A549 (cell line): ENCODE data around the gene DCAF11. TPM values are rescaled to one million over a fixed set of nuclear protein-coding genes. Genes with fewer than 3 reads are reported as not detected.

Source experiments
- ATAC-seq, 2 experiments: fragments of 200-7000 bp in 1 of 2; fragments of >200 bp in 1 of 2; cut with Nextera tagmentation in 1 of 2; cut with Tn5 transposase in 1 of 2; 3 replicates each; pipeline versions ENCODE4 v1.8.0 to v1.9.1; 2018 to 2020; ENCODE audit warnings: mild to moderate bottlenecking in 1 of 2, moderate library complexity in 1 of 2
- CTCF ChIA-PET: fragments of 300-600 bp; sonication (Branson Sonifier 250); formaldehyde crosslinking; extraction: SDS; loops from one replicate; lab custom pipeline; 2021; ENCODE audit warnings: antibody characterized with exemption, inconsistent platforms; lab: Yijun Ruan, JAX
- POLR2A ChIA-PET: fragments of 350-600 bp; formaldehyde crosslinking; extraction: SDS; loops from one replicate; lab custom pipeline; 2021; ENCODE audit warnings: antibody characterized with exemption, inconsistent platforms; lab: Yijun Ruan, JAX
- DNase-seq, 2 experiments: peaks; one replicate each; pipeline versions ENCODE4 v3.0.0 to v3.0.0-alpha.2; 2011 to 2016; ENCODE audit warnings: low read depth in 1 of 2, low spot score in 1 of 2
- FAIRE-seq: peaks from 2 replicates; lab custom pipeline; 2011; peaks lifted over from hg19 to GRCh38; lab: Jason Lieb, UNC
- H3K27ac ChIP-seq, 2 experiments: fragments of >200 bp; sonication (Bioruptor Twin); formaldehyde crosslinking; 3 replicates each; pipeline ENCODE4 v1.5.1; 2016 to 2017
- H3K4me1 ChIP-seq: fragments of >200 bp; sonication (Bioruptor Twin); formaldehyde crosslinking; 3 replicates; pipeline ENCODE4 v1.6.1; 2016
- H3K4me2 ChIP-seq: fragments of >200 bp; sonication (Bioruptor Twin); formaldehyde crosslinking; 3 replicates; pipeline ENCODE4 v1.6.1; 2016
- H3K4me3 ChIP-seq: fragments of >200 bp; sonication (Bioruptor Twin); formaldehyde crosslinking; 3 replicates; pipeline ENCODE4 v1.5.1; 2016
- H3K9me3 ChIP-seq: fragments of >200 bp; sonication (Bioruptor Twin); formaldehyde crosslinking; 3 replicates; pipeline ENCODE4 v1.6.1; 2016
- ATOH8 ChIP-seq: fragments of 250-450 bp; sonication (Bioruptor Pico); IDR thresholded peaks from 2 replicates; pipeline ENCODE4 v1.5.0; 2020; ENCODE audit warnings: low read depth, mild to moderate bottlenecking, moderate library complexity
- CBX2 ChIP-seq: fragments of 200-600 bp; sonication (generic); IDR thresholded peaks from 2 replicates; pipeline ENCODE4 v1.6.1; 2016; ENCODE audit warnings: low read depth, mild to moderate bottlenecking, borderline replicate concordance
- CEBPB ChIP-seq, 2 experiments: fragments of >200 bp in 1 of 2; sonication (Bioruptor Twin) in 1 of 2; formaldehyde crosslinking in 1 of 2; IDR thresholded peaks; 2 replicates each; pipeline ENCODE4 v1.6.1; 2012 to 2016
- CHD4 ChIP-seq: fragments of 200-600 bp; sonication (generic); IDR thresholded peaks from 2 replicates; pipeline ENCODE4 v1.6.1; 2016; ENCODE audit warnings: antibody characterized with exemption, mild to moderate bottlenecking, borderline replicate concordance
- FOSB ChIP-seq: fragments of 250-450 bp; sonication (Bioruptor Pico); IDR thresholded peaks from 2 replicates; pipeline ENCODE4 v1.5.0; 2020; ENCODE audit warnings: mild to moderate bottlenecking, moderate library complexity
- FOXS1 ChIP-seq: fragments of 250-450 bp; sonication (Bioruptor Pico); IDR thresholded peaks from 2 replicates; pipeline ENCODE4 v1.5.0; 2020; ENCODE audit warnings: mild to moderate bottlenecking, moderate library complexity
- HEYL ChIP-seq: fragments of 250-450 bp; sonication (Bioruptor Pico); IDR thresholded peaks from 2 replicates; pipeline ENCODE4 v1.8.0; 2021; ENCODE audit warnings: mild to moderate bottlenecking, moderate library complexity
- HOXA7 ChIP-seq: fragments of 250-450 bp; sonication (Bioruptor Pico); IDR thresholded peaks from 2 replicates; pipeline ENCODE4 v1.5.0; 2020; ENCODE audit warnings: mild to moderate bottlenecking, moderate library complexity
- HOXB13 ChIP-seq: fragments of 250-450 bp; sonication (Bioruptor Pico); IDR thresholded peaks from 2 replicates; pipeline ENCODE4 v1.5.0; 2020; ENCODE audit warnings: low read depth, mild to moderate bottlenecking, moderate library complexity
- HOXB5 ChIP-seq: fragments of 250-450 bp; sonication (Bioruptor Pico); IDR thresholded peaks from 2 replicates; pipeline ENCODE4 v1.5.0; 2020; ENCODE audit warnings: mild to moderate bottlenecking, moderate library complexity
- JUN ChIP-seq, 2 experiments: fragments of >200 bp; sonication (Bioruptor Twin); formaldehyde crosslinking; IDR thresholded peaks; 2 replicates in 1 of 2; 3 replicates in 1 of 2; pipeline ENCODE4 v1.6.1; 2016 to 2017
- KDM1A ChIP-seq: fragments of 200-600 bp; sonication (generic); IDR thresholded peaks from 2 replicates; pipeline ENCODE4 v1.6.1; 2016; ENCODE audit warnings: low read depth, mild to moderate bottlenecking
- MAZ ChIP-seq: fragments of 150-350 bp; IDR thresholded peaks from 2 replicates; pipeline ENCODE4 v1.6.1; 2014; ENCODE audit warnings: antibody characterized with exemption, low read depth, low read length, borderline replicate concordance
- MYC ChIP-seq: IDR thresholded peaks from 2 replicates; pipeline ENCODE4 v1.6.1; 2012; ENCODE audit warnings: mild to moderate bottlenecking, inconsistent platforms, low read length, improper control_type of control experiment, borderline replicate concordance
- PBX3 ChIP-seq: IDR thresholded peaks from 2 replicates; pipeline ENCODE4 v1.6.1; 2012
- POLR2A ChIP-seq: IDR thresholded peaks from 2 replicates; pipeline ENCODE4 v1.6.1; 2012; ENCODE audit warnings: mild to moderate bottlenecking, low read length
- POLR2AphosphoS2 ChIP-seq: conservative IDR thresholded peaks from 2 replicates; pipeline ENCODE4 v1.6.1; 2012; ENCODE audit warnings: low read length, improper control_type of control experiment, inconsistent platforms
- RFX5 ChIP-seq: fragments of 450-650 bp; IDR thresholded peaks from 2 replicates; pipeline ENCODE4 v1.7.1; 2014; ENCODE audit warnings: antibody characterized with exemption, mild to moderate bottlenecking, moderate library complexity
- RNF2 ChIP-seq: fragments of 200-600 bp; sonication (generic); IDR thresholded peaks from 2 replicates; pipeline ENCODE4 v1.6.1; 2016; ENCODE audit warnings: low read depth, mild to moderate bottlenecking, antibody characterized with exemption, moderate library complexity, borderline replicate concordance
- SMC3 ChIP-seq: fragments of >200 bp; sonication (Bioruptor Twin); formaldehyde crosslinking; IDR thresholded peaks from 3 replicates; pipeline ENCODE4 v1.6.1; 2018; ENCODE audit warnings: inconsistent platforms
- SREBF2 ChIP-seq: fragments of 450-650 bp; IDR thresholded peaks from 2 replicates; pipeline ENCODE4 v1.6.1; 2014; ENCODE audit warnings: mild to moderate bottlenecking, moderate library complexity
- USF2 ChIP-seq: fragments of 450-650 bp; IDR thresholded peaks from 2 replicates; pipeline ENCODE4 v1.6.1; 2014; ENCODE audit warnings: antibody characterized with exemption
- ZC3H11A ChIP-seq: fragments of 450-650 bp; IDR thresholded peaks from 2 replicates; pipeline ENCODE4 v1.6.1; 2014; ENCODE audit warnings: antibody characterized with exemption, mild to moderate bottlenecking
- ZNF302 ChIP-seq: fragments of 250-450 bp; sonication (Bioruptor Pico); IDR thresholded peaks from 2 replicates; pipeline ENCODE4 v1.9.0; 2021; ENCODE audit warnings: inconsistent platforms, mild to moderate bottlenecking, moderate library complexity
- WGBS: methylation state at CpG from one replicate; pipeline ENCODE4 v1.1.6; 2017; ENCODE audit errors: missing lambda C conversion rate; 5-methylcytosine and 5-hydroxymethylcytosine counted together
- polyA plus RNA-seq, 4 experiments: library from polyadenylated mRNA; depleted of rRNA in 3 of 4; stranded (reverse); fragments of >200 nt; fragmentation: RNase III in 1 of 4; extraction: RNeasy Plus Mini Kit Qiagen cat#74134 plus additional on column Dnase treatment in 1 of 4; gene quantifications; 2 replicates in 3 of 4; 3 replicates in 1 of 4; pipeline ENCODE4 v1.2.3, GENCODE V29; 2011 to 2017

Gene DCAF11
- polyA plus RNA-seq, 2 of the 4 experiments (the other 2 are of a cell fraction) = 27.9 to 30.7 TPM

GRCh38 chr14:24151404-24152080 lies 37.0 kb downstream of the DCAF11 start:
- CTCF ChIA-PET = interaction anchor here (0.9 to 12.6 kb wide), 5 partner anchors 10 to 145 kb away, joined by 3 to 168 read pairs (median 3); partner anchors contain the start of genes EMC9 and IRF9
- no peak for FAIRE-seq
- Histone ChIP-seq H3K4me2 (no peak overlapping the region), H3K4me3 (no peak overlapping the region), H3K27ac (no peak overlapping the region), H3K9me3 (no peaks in the 10 kb centered on the region), H3K4me1 (peaks cover 6% of the 10 kb centered on the region; the same call in 2 of the 3 replicates)
- POLR2A ChIA-PET = interaction anchor here (1.5 to 2.1 kb wide), 2 partner anchors 9 to 62 kb away, joined by 3 to 6 read pairs; partner anchors contain the start of genes CHMP4A and IRF9
- no peak for DNase-seq
- no peak for ATAC-seq
- 91% methylated on average over 12 of the region's 16 CpGs for WGBS
- TF ChIP-seq ZC3H11A (no peak), RNF2 (no peak), SREBF2 (no peak), FOSB (CRISPR knock-in tag) (no peak), HEYL (no peak), ATOH8 (no peak), MAZ (no peak), CEBPB (IDR thresholded peaks at IDR 0.05) (no peak), HOXA7 (no peak), CHD4 (no peak), POLR2AphosphoS2 (no peak), JUN (IDR thresholded peaks at IDR 0.05) (no peak), PBX3 (no peak), HOXB5 (CRISPR knock-in tag) (no peak), ZNF302 (no peak), POLR2A (no peak), CBX2 (no peak), FOXS1 (CRISPR knock-in tag) (no peak), RFX5 (no peak)

- Histone ChIP-seq H3K4me3 (no peak overlapping the region), H3K9me3 (no peaks in the 10 kb centered on the region), H3K4me1 (peaks cover 5% of the 10 kb centered on the region; the same call in 2 of the 3 replicates), H3K27ac (no peak overlapping the region), H3K4me2 (no peak overlapping the region)
- TF ChIP-seq SMC3 (no peak), RNF2 (no peak), KDM1A (no peak)
- CTCF ChIA-PET = interaction anchor here (0.6 to 4.3 kb wide), 10 partner anchors 8 to 97 kb away, joined by 3 to 15 read pairs (median 3); partner anchors contain the start of genes PSME2 and RNF31
- FAIRE-seq = no peak
- no peak for DNase-seq
- POLR2A ChIA-PET = interaction anchor here (0.7 kb wide), 1 partner anchor 14 kb away, joined by 3 read pairs; the partner anchor contains the start of gene EMC9
- 100% methylated on average over 10 of the region's 10 CpGs for WGBS
- no peak for ATAC-seq
These were observed 40.5 kb downstream of the DCAF11 start for GRCh38 chr14:24155100-24155499.

- WGBS = 93% methylated on average over 1 of the region's 1 CpG
- ATAC-seq (no peak), FAIRE-seq (no peak), DNase-seq (no peak)
- Histone ChIP-seq H3K4me1 (peaks cover 20% of the 10 kb centered on the region), H3K9me3 (no peaks in the 10 kb centered on the region), H3K4me2 (no peak overlapping the region), H3K4me3 (no peak overlapping the region), H3K27ac (no peak overlapping the region)
- TF ChIP-seq MYC (no peak), CBX2 (no peak), RFX5 (no peak), USF2 (no peak), HOXB13 (no peak)
- ChIA-PET CTCF (interaction anchor here (0.9 to 4.3 kb wide), 3 partner anchors 11 to 48 kb away, joined by 3 to 15 read pairs (median 3); partner anchors contain the start of gene PSME2), POLR2A (interaction anchor here (0.9 kb wide), 1 partner anchor 10 kb away, joined by 3 read pairs; the partner anchor contains the start of gene PSME2)
These were observed 42.3 kb downstream of the DCAF11 start for GRCh38 chr14:24156840-24157239.
